ENCODE data around the gene CAND1. TPM values are rescaled to one million over a fixed set of nuclear protein-coding genes. Genes with fewer than 3 reads are reported as not detected.
A peak's percentile ranks its signal among the peaks of the same experiment; 100 is the strongest.

CAND1 gene
- total and polyA plus RNA-seq, 2 donors (not counting 1 experiment from before 2014, with no cell fraction given) = 14.8 to 108 TPM

DNA sequence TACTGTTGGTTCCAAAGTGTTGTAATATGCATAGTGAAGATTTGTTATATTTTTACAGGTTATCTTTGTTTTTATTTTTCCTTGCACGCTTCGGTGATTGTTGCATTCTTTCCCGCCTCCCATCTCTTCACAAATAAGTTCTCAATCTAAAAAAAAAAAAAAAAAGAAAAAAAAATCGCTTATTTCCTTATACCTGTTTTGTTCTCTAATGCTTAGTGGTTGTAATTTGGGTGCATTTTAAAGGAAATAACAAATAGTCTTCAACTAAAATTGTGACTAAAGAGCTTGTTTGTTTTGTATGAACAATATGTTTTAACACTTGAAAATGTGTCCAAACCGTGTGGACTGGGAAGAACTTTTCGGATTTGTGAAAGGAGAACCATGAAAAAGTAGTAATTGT, 1.5 kb downstream of the CAND1 start:
- peak overlapping the region; percentile 97 for H2AFZ ChIP-seq (ENCODE audit: insufficient read depth, low read depth, low read length, poor library complexity, severe bottlenecking)
- TF ChIP-seq CTCF (IDR thresholded peaks at IDR 0.05) = no peak
- no peak for TF ChIP-seq EZH2 (IDR thresholded peaks at IDR 0.05; ENCODE audit: borderline replicate concordance, insufficient read depth, low read depth, low read length, poor library complexity, severe bottlenecking)
- H4K20me1 ChIP-seq (ENCODE audit: control insufficient read depth, insufficient read depth, low read length, poor library complexity, severe bottlenecking) = peaks cover 44% of the 10 kb centered on the region
- peak overlapping the region; percentile 90 to 94 for H3K27ac ChIP-seq (ENCODE audit: low read length in 2 of 2)
- H3K27me3 ChIP-seq (replicated peaks in 1 of 4; ENCODE audit: control extremely low read depth in 1 of 4, control insufficient read depth in 3 of 4, insufficient read depth in 4 of 4, low read length in 3 of 4) = no peaks in the 10 kb centered on the region
- peaks cover 58% of the 10 kb centered on the region for H3K79me2 ChIP-seq (ENCODE audit: control insufficient read depth, insufficient read depth, low read length)
- Mint-ChIP-seq H3K27ac (peak overlapping the region; percentile 91), H3K4me3 (peak overlapping the region; percentile 86), H3K27me3 (no peaks in the 10 kb centered on the region), H3K9me3 (ENCODE audit: insufficient read depth) (no peaks in the 10 kb centered on the region), H3K4me1 (peaks cover 47% of the 10 kb centered on the region)
- H3K4me1 ChIP-seq (ENCODE audit: control insufficient read depth in 2 of 2, insufficient read depth in 2 of 2, low read length in 2 of 2) = peaks cover 33% of the 10 kb centered on the region in 2 donors
- H3K9me3 ChIP-seq (ENCODE audit: control extremely low read depth in 1 of 3, control insufficient read depth in 2 of 3, insufficient read depth in 1 of 3, low read length in 2 of 3) = no peaks in the 10 kb centered on the region
- ATAC-seq (ENCODE audit: low read depth) = no peak
- intact Hi-C loops (cut with micrococcal nuclease) = loop anchor here (10.0 kb wide), 1 partner anchor 174 kb away; no protein-coding TSS in a partner anchor
- no peak for DNase-seq
- peak overlapping the region; percentile 64 to 94 (median 75) for H3K4me3 ChIP-seq (ENCODE audit: control extremely low read depth in 1 of 5, extremely low read depth in 1 of 5, insufficient read depth in 1 of 5, low read depth in 2 of 5, low read length in 4 of 5)
- ChIA-PET POLR2A (no interaction called here), CTCF (interaction anchor here (1.0 kb wide), 1 partner anchor 1543 kb away, joined by 4 read pairs; no protein-coding TSS in a partner anchor)
- peak overlapping the region; percentile 91 for H3K9ac ChIP-seq (ENCODE audit: low read length)
- no CpG with 5 or more reads among the region's 6 CpGs for WGBS (ENCODE audit: insufficient coverage)
- peaks cover 0 to under 1% of the 10 kb centered on the region in 2 experiments for H3K36me3 ChIP-seq (replicated peaks in 1 of 2; ENCODE audit: control extremely low read depth in 1 of 2, control insufficient read depth in 1 of 2, extremely low read depth in 1 of 2, insufficient read depth in 2 of 2, low read length in 1 of 2)
- peak overlapping the region; percentile 87 for H3K4me2 ChIP-seq (replicated peaks; ENCODE audit: low read depth, low read length, poor library complexity, severe bottlenecking)

GRCh38 chr12:67271976-67272375, 2.8 kb downstream of the CAND1 start:
- H3K27me3 ChIP-seq (replicated peaks in 1 of 4; ENCODE audit: control extremely low read depth in 1 of 4, control insufficient read depth in 3 of 4, insufficient read depth in 4 of 4, low read length in 3 of 4) = no peaks in the 10 kb centered on the region
- no peak overlapping the region for H2AFZ ChIP-seq (ENCODE audit: insufficient read depth, low read depth, low read length, poor library complexity, severe bottlenecking)
- ChIA-PET POLR2A (no interaction called here), CTCF (no interaction called here)
- H3K4me1 Mint-ChIP-seq = peaks cover 60% of the 10 kb centered on the region
- no peaks in the 10 kb centered on the region for H3K9me3 ChIP-seq (ENCODE audit: control extremely low read depth in 1 of 3, control insufficient read depth in 2 of 3, insufficient read depth in 1 of 3, low read length in 2 of 3)
- H3K27ac Mint-ChIP-seq = no peak overlapping the region
- TF ChIP-seq CTCF (IDR thresholded peaks at IDR 0.05) (no peak), EZH2 (IDR thresholded peaks at IDR 0.05; ENCODE audit: borderline replicate concordance, insufficient read depth, low read depth, low read length, poor library complexity, severe bottlenecking) (no peak)
- H3K9ac ChIP-seq (ENCODE audit: low read length) = no peak overlapping the region
- peaks cover 33 to 42% of the 10 kb centered on the region in 2 donors for H3K4me1 ChIP-seq (ENCODE audit: control insufficient read depth in 2 of 2, insufficient read depth in 2 of 2, low read length in 2 of 2)
- no peaks in the 10 kb centered on the region for H3K27me3 Mint-ChIP-seq
- peaks cover 71% of the 10 kb centered on the region for H3K79me2 ChIP-seq (ENCODE audit: control insufficient read depth, insufficient read depth, low read length)
- peaks cover 57% of the 10 kb centered on the region for H4K20me1 ChIP-seq (ENCODE audit: control insufficient read depth, insufficient read depth, low read length, poor library complexity, severe bottlenecking)
- ATAC-seq (ENCODE audit: low read depth) (no peak), DNase-seq (no peak)
- WGBS (ENCODE audit: insufficient coverage) = no CpG with 5 or more reads among the region's 1 CpG
- intact Hi-C loops (cut with micrococcal nuclease) = loop anchor here (10.0 kb wide), 1 partner anchor 173 kb away; no protein-coding TSS in a partner anchor
- H3K9me3 Mint-ChIP-seq (ENCODE audit: insufficient read depth) = no peaks in the 10 kb centered on the region
- peak overlapping the region; percentile 1 for H3K4me3 Mint-ChIP-seq
- H3K4me2 ChIP-seq (replicated peaks; ENCODE audit: low read depth, low read length, poor library complexity, severe bottlenecking) = no peak overlapping the region
- H3K27ac ChIP-seq (ENCODE audit: low read length in 2 of 2) = peak overlapping the region in 1 of 2 donors; percentile 90
- H3K4me3 ChIP-seq (ENCODE audit: control extremely low read depth in 1 of 5, extremely low read depth in 1 of 5, insufficient read depth in 1 of 5, low read depth in 2 of 5, low read length in 4 of 5) = no peak overlapping the region
- H3K36me3 ChIP-seq (replicated peaks in 1 of 2; ENCODE audit: control extremely low read depth in 1 of 2, control insufficient read depth in 1 of 2, extremely low read depth in 1 of 2, insufficient read depth in 2 of 2, low read length in 1 of 2) = peaks cover 0 to 6% of the 10 kb centered on the region in 2 experiments
